ENCODE results near the gene JUP. TPM values are rescaled to one million over a fixed set of nuclear protein-coding genes. Genes with fewer than 3 reads are reported as not detected.

JUP gene
- total RNA-seq, 1 experiment from 2014 or later, result 224 TPM

- ChIA-PET CTCF (interaction anchor here (1.0 to 1.3 kb wide), 2 partner anchors 35 to 36 kb away, joined by 3 read pairs; partner anchors contain the start of gene JUP), POLR2A (interaction anchor here (1.3 kb wide), 1 partner anchor 9 kb away, joined by 3 read pairs; no protein-coding TSS in a partner anchor), RAD21 (ENCODE audit: low non-redundant PET in 1 of 2, low total read pairs in 2 of 2, uncharacterized antibody in 2 of 2, unreplicated experiment in 2 of 2) (interaction anchor here in 1 of 2 experiments (0.6 kb wide), 1 partner anchor 47 kb away, joined by 6 read pairs; no protein-coding TSS in a partner anchor)
- no peaks in the 10 kb centered on the region for H4K20me1 ChIP-seq (ENCODE audit: insufficient read depth)
- H3K27me3 ChIP-seq (ENCODE audit: insufficient read depth, low read length), result no peaks in the 10 kb centered on the region
- BruUV-seq (replicated peaks), result no TSS peak
- H3K4me3 ChIP-seq (replicated peaks in 1 of 2; ENCODE audit: low read depth in 1 of 2, low read length in 2 of 2), result no peak overlapping the region
- TF ChIP-seq ZNF274 (IDR thresholded peaks at IDR 0.05; ENCODE audit: low read depth, low read length), result no peak
- no peak for TF ChIP-seq CBX3 (IDR thresholded peaks at IDR 0.05; ENCODE audit: low read depth)
- no peak for TF ChIP-seq TCF7L2 (IDR thresholded peaks at IDR 0.05; ENCODE audit: borderline replicate concordance, extremely low read depth, insufficient read depth, insufficient read length)
- TF ChIP-seq EZH2phosphoT487 (IDR thresholded peaks at IDR 0.05; ENCODE audit: borderline replicate concordance), result no peak
- TF ChIP-seq EGR1 (IDR thresholded peaks at IDR 0.05; ENCODE audit: low read depth), result no peak
- TF ChIP-seq ELF1 (IDR thresholded peaks at IDR 0.05; ENCODE audit: borderline replicate concordance, low read depth), result no peak
- no peak for TF ChIP-seq EZH2 (IDR thresholded peaks at IDR 0.05)
- no peak for DNase-seq (ENCODE audit: low read depth, low spot score)
- H3K4me1 ChIP-seq (ENCODE audit: control insufficient read depth in 1 of 2, insufficient read depth in 2 of 2, low read length in 2 of 2), result no peaks in the 10 kb centered on the region
- no peak overlapping the region for H3K9ac ChIP-seq (ENCODE audit: low read length)
- no peak overlapping the region for H3K27ac ChIP-seq (ENCODE audit: low read depth, low read length)
- no peaks in the 10 kb centered on the region for H3K9me2 ChIP-seq (ENCODE audit: insufficient read depth)
- H3K36me3 ChIP-seq (ENCODE audit: control insufficient read depth in 1 of 2, insufficient read depth in 2 of 2, low read length in 2 of 2), result peaks cover 4 to 13% of the 10 kb centered on the region in 2 experiments; a peak in 2 of 4 replicates
- no peaks in the 10 kb centered on the region for H3K79me2 ChIP-seq (ENCODE audit: insufficient read depth, low read length)
- no peaks in the 10 kb centered on the region for H3K9me3 ChIP-seq (ENCODE audit: control insufficient read depth in 1 of 2, insufficient read depth in 1 of 2, low read depth in 1 of 2, low read length in 2 of 2)
- no peak overlapping the region for H2AFZ ChIP-seq (ENCODE audit: low read depth, low read length, poor library complexity, severe bottlenecking)
- ATAC-seq, result no peak
- intact Hi-C loops (cut with micrococcal nuclease), result no loop called here
- no peak overlapping the region for H3K4me2 ChIP-seq (ENCODE audit: low read length)
These were observed 35.6 kb downstream of the JUP start for GRCh38 chr17:41750862-41751261.

- Histone ChIP-seq H3K79me2 (ENCODE audit: insufficient read depth, low read length) (no peaks in the 10 kb centered on the region), H3K9me3 (ENCODE audit: control insufficient read depth in 1 of 2, insufficient read depth in 1 of 2, low read depth in 1 of 2, low read length in 2 of 2) (no peaks in the 10 kb centered on the region), H3K4me3 (replicated peaks in 1 of 2; ENCODE audit: low read depth in 1 of 2, low read length in 2 of 2) (no peak overlapping the region), H3K9ac (ENCODE audit: low read length) (no peak overlapping the region), H3K36me3 (ENCODE audit: control insufficient read depth in 1 of 2, insufficient read depth in 2 of 2, low read length in 2 of 2) (no peaks in the 10 kb centered on the region), H3K27me3 (ENCODE audit: insufficient read depth, low read length) (no peaks in the 10 kb centered on the region), H3K27ac (ENCODE audit: low read depth, low read length) (no peak overlapping the region), H2AFZ (ENCODE audit: low read depth, low read length, poor library complexity, severe bottlenecking) (no peak overlapping the region), H3K9me2 (ENCODE audit: insufficient read depth) (no peaks in the 10 kb centered on the region), H3K4me2 (ENCODE audit: low read length) (no peak overlapping the region), H3K4me1 (ENCODE audit: control insufficient read depth in 1 of 2, insufficient read depth in 2 of 2, low read length in 2 of 2) (no peaks in the 10 kb centered on the region), H4K20me1 (ENCODE audit: insufficient read depth) (no peaks in the 10 kb centered on the region)
- no peak for ATAC-seq
- no TSS peak for BruUV-seq (replicated peaks)
- TF ChIP-seq RAD21 (IDR thresholded peaks at IDR 0.05; ENCODE audit: low read depth) (no peak), EZH2phosphoT487 (IDR thresholded peaks at IDR 0.05; ENCODE audit: borderline replicate concordance) (no peak), ZFX (IDR thresholded peaks at IDR 0.05) (no peak), ZBTB33 (IDR thresholded peaks at IDR 0.05; ENCODE audit: extremely low read depth, insufficient replicate concordance, low read length) (no peak), JUND (IDR thresholded peaks at IDR 0.05) (no peak), CEBPB (IDR thresholded peaks at IDR 0.05; ENCODE audit: low read depth) (no peak), EZH2 (IDR thresholded peaks at IDR 0.05) (no peak), EGR1 (IDR thresholded peaks at IDR 0.05; ENCODE audit: low read depth) (no peak), SRF (IDR thresholded peaks at IDR 0.05; ENCODE audit: low read depth) (no peak), ZNF274 (IDR thresholded peaks at IDR 0.05; ENCODE audit: low read depth, low read length) (no peak), CTCF (IDR thresholded peaks at IDR 0.05 in 2 of 3, conservative IDR thresholded peaks at IDR 0.05 in 1 of 3; ENCODE audit: borderline replicate concordance in 1 of 3, insufficient read depth in 1 of 3, low read depth in 2 of 3, low read length in 2 of 3) (no peak), ATF3 (IDR thresholded peaks at IDR 0.05) (no peak), SP1 (IDR thresholded peaks at IDR 0.05; ENCODE audit: low read depth) (no peak)
- RAD21 ChIA-PET (ENCODE audit: low non-redundant PET in 1 of 2, low total read pairs in 2 of 2, uncharacterized antibody in 2 of 2, unreplicated experiment in 2 of 2), result interaction anchor here in 1 of 2 experiments (0.7 kb wide), 1 partner anchor 50 kb away, joined by 3 read pairs; no protein-coding TSS in a partner anchor
- no peak for DNase-seq (ENCODE audit: low read depth, low spot score)
- CTCF ChIA-PET, result interaction anchor here (0.7 kb wide), 1 partner anchor 8 kb away, joined by 3 read pairs; no protein-coding TSS in a partner anchor
- POLR2A ChIA-PET, result interaction anchor here (0.7 to 0.9 kb wide), 2 partner anchors 38 to 52 kb away, joined by 4 to 5 read pairs; partner anchors contain the start of gene JUP
- intact Hi-C loops (cut with micrococcal nuclease), result no loop called here
These were observed 38.2 kb downstream of the JUP start for GRCh38 chr17:41748275-41748674.

All from HCT116 (cell line).